MCF 10A (cell line): ENCODE measurements around the gene SNX14. TPM values are rescaled to one million over a fixed set of nuclear protein-coding genes. Genes with fewer than 3 reads are reported as not detected.
"Not testable (repeated sequence)": the region's sequence is repeated elsewhere in the genome, so short reads cannot be mapped to it uniquely, and the experiment has no call there.

Experiments used
- BruUV-seq: library from RNA; stranded (reverse); fragments of 400-500 nt; replicated peaks from 2 replicates; lab custom pipeline; 2021; lab: Mats Ljungman, UMichigan
- CTCF ChIA-PET: fragments of 300-600 bp; sonication (Branson Sonifier 250); formaldehyde crosslinking; extraction: SDS; loops from one replicate; lab custom pipeline; 2021; ENCODE audit warnings: antibody characterized with exemption, inconsistent platforms; lab: Yijun Ruan, JAX
- POLR2A ChIA-PET: fragments of 300-600, 350-650 bp; sonication (Branson Sonifier 250); formaldehyde crosslinking; extraction: SDS; loops from one replicate; lab custom pipeline; 2020; ENCODE audit warnings: antibody characterized with exemption, inconsistent platforms; lab: Yijun Ruan, JAX
- DNase-seq: peaks from one replicate; pipeline ENCODE4 v3.0.0-alpha.2; 2018; ENCODE audit not compliant: unreplicated experiment
- H3K27ac Mint-ChIP-seq: one replicate; pipeline ENCODE4 v1.8.0; 2022; ENCODE audit warnings: mild to moderate bottlenecking, low read depth, mixed read lengths; ENCODE audit not compliant: unreplicated experiment
- H3K27me3 Mint-ChIP-seq: one replicate; pipeline ENCODE4 v1.8.0; 2022; ENCODE audit warnings: mixed read lengths; ENCODE audit not compliant: insufficient read depth, unreplicated experiment
- H3K36me3 Mint-ChIP-seq: one replicate; pipeline ENCODE4 v1.8.0; 2022; ENCODE audit warnings: mild to moderate bottlenecking, moderate library complexity, mixed read lengths; ENCODE audit not compliant: insufficient read depth, unreplicated experiment
- H3K4me1 Mint-ChIP-seq: one replicate; pipeline ENCODE4 v1.8.0; 2022; ENCODE audit warnings: mixed read lengths; ENCODE audit not compliant: insufficient read depth, unreplicated experiment
- H3K4me3 Mint-ChIP-seq: one replicate; pipeline ENCODE4 v1.8.0; 2022; ENCODE audit warnings: mild to moderate bottlenecking, moderate library complexity, mixed read lengths; ENCODE audit not compliant: unreplicated experiment
- H3K9me3 Mint-ChIP-seq: one replicate; pipeline ENCODE4 v1.8.0; 2022; ENCODE audit warnings: mixed read lengths; ENCODE audit not compliant: unreplicated experiment
- intact Hi-C: fragments of 100-400 bp; cut with micrococcal nuclease; formaldehyde crosslinking; loops from 2 replicates; pipeline ENCODE4 v1.14.1; 2022
- total RNA-seq: library from RNA; stranded (reverse); gene quantifications from 2 replicates; pipeline ENCODE4 v1.2.3, GENCODE V29; 2022
- TF ChIP-seq, protein P1 (sequence below): fragments of 200-600 bp; IDR thresholded peaks from one replicate; pipeline ENCODE4 v1.8.0; 2022; ENCODE audit warnings: antibody characterized with exemption, mild to moderate bottlenecking; ENCODE audit not compliant: unreplicated experiment

The SNX14 gene
- total RNA-seq, 1 experiment from 2014 or later, result 71.6 TPM

GRCh38 chr6:85585741-85586140 lies 7.9 kb downstream of the SNX14 start:
- no peak for DNase-seq
- BruUV-seq, result no TSS peak
- H3K4me3 Mint-ChIP-seq, result no peak overlapping the region
- H3K4me1 Mint-ChIP-seq, result peaks cover 24% of the 10 kb centered on the region
- H3K9me3 Mint-ChIP-seq, result peaks cover 15% of the 10 kb centered on the region
- H3K27ac Mint-ChIP-seq, result no peak overlapping the region
- POLR2A ChIA-PET, result interaction anchor here (0.9 to 1.6 kb wide), 2 partner anchors 8 to 12 kb away, joined by 3 to 6 read pairs; partner anchors contain the start of gene SNX14
- TF ChIP-seq, protein P1, sequence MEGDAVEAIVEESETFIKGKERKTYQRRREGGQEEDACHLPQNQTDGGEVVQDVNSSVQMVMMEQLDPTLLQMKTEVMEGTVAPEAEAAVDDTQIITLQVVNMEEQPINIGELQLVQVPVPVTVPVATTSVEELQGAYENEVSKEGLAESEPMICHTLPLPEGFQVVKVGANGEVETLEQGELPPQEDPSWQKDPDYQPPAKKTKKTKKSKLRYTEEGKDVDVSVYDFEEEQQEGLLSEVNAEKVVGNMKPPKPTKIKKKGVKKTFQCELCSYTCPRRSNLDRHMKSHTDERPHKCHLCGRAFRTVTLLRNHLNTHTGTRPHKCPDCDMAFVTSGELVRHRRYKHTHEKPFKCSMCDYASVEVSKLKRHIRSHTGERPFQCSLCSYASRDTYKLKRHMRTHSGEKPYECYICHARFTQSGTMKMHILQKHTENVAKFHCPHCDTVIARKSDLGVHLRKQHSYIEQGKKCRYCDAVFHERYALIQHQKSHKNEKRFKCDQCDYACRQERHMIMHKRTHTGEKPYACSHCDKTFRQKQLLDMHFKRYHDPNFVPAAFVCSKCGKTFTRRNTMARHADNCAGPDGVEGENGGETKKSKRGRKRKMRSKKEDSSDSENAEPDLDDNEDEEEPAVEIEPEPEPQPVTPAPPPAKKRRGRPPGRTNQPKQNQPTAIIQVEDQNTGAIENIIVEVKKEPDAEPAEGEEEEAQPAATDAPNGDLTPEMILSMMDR, result no peak
- intact Hi-C loops, result no loop called here
- CTCF ChIA-PET, result no interaction called here
- no peaks in the 10 kb centered on the region for H3K27me3 Mint-ChIP-seq
- H3K36me3 Mint-ChIP-seq, result peaks cover 6% of the 10 kb centered on the region

- H3K27ac Mint-ChIP-seq, BruUV-seq, POLR2A ChIA-PET, DNase-seq, intact Hi-C loops, H3K4me3 Mint-ChIP-seq, H3K27me3 Mint-ChIP-seq, H3K36me3 Mint-ChIP-seq: not testable (repeated sequence)
- Mint-ChIP-seq H3K9me3 (peaks cover 15% of the 10 kb centered on the region), H3K4me1 (peaks cover 36% of the 10 kb centered on the region)
- CTCF ChIA-PET, result interaction anchor here (0.6 kb wide), 1 partner anchor 45 kb away, joined by 4 read pairs; no protein-coding TSS in a partner anchor
Observed at GRCh38 chr6:85582832-85583231, 10.8 kb downstream of the SNX14 start.

- ChIA-PET CTCF (interaction anchor here (0.7 kb wide), 2 partner anchors 99 to 115 kb away, joined by 3 to 4 read pairs; no protein-coding TSS in a partner anchor), POLR2A (interaction anchor here (0.7 to 2.9 kb wide), 5 partner anchors 9 to 61 kb away, joined by 3 to 22 read pairs (median 5); partner anchors contain the start of genes SNX14 and SYNCRIP)
- no peak overlapping the region for H3K27ac Mint-ChIP-seq
- H3K36me3 Mint-ChIP-seq, result peaks cover 6% of the 10 kb centered on the region
- H3K27me3 Mint-ChIP-seq, result no peaks in the 10 kb centered on the region
- peaks cover 36% of the 10 kb centered on the region for H3K4me1 Mint-ChIP-seq
- no peak overlapping the region for H3K4me3 Mint-ChIP-seq
- peaks cover 15% of the 10 kb centered on the region for H3K9me3 Mint-ChIP-seq
- DNase-seq, result no peak
- intact Hi-C loops, result no loop called here
- TF ChIP-seq, protein P1, result no peak
- no TSS peak for BruUV-seq
Observed at GRCh38 chr6:85581572-85581971, 12.1 kb downstream of the SNX14 start.

DNA sequence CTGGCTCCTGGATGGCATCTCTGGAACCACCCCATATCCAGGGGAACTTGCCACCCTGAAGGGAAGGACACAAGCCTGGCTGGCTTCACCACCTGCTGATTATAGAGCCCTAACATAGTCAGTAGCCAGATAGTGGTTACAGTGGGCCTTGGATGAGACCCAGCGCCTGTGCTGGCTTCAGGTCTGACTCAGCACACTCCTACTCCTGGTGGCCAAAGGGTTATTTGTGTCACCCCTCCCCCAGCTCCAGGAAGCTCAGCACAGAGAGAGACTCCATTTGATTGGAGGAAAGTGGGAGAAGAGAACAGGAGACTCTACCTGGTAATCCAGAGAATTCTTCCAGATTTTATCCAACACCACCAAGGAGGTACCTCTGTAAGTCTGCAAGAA lies 12.8 kb downstream of the SNX14 start:
- TF ChIP-seq, protein P1, result no peak
- no peak overlapping the region for H3K4me3 Mint-ChIP-seq
- peak overlapping the region; percentile 72 for H3K27ac Mint-ChIP-seq
- peak; percentile 77 for DNase-seq
- CTCF ChIA-PET, result interaction anchor here (0.6 to 1.0 kb wide), 4 partner anchors 15 to 98 kb away, joined by 3 to 5 read pairs (median 4); no protein-coding TSS in a partner anchor
- H3K4me1 Mint-ChIP-seq, result peaks cover 33% of the 10 kb centered on the region
- H3K9me3 Mint-ChIP-seq, result peaks cover 15% of the 10 kb centered on the region
- peaks cover 6% of the 10 kb centered on the region for H3K36me3 Mint-ChIP-seq
- no peaks in the 10 kb centered on the region for H3K27me3 Mint-ChIP-seq
- intact Hi-C loops, result no loop called here
- no TSS peak for BruUV-seq
- POLR2A ChIA-PET, result interaction anchor here (0.6 to 2.9 kb wide), 5 partner anchors 9 to 62 kb away, joined by 3 to 22 read pairs (median 3); partner anchors contain the start of genes SNX14 and SYNCRIP
